NCI-H2196 (cell line): ENCODE measurements around the gene SENP3.

Experiments used
- DNase-seq: peaks from one replicate; lab custom pipeline; 2025; ENCODE audit not compliant: unreplicated experiment; lab: John Stamatoyannopoulos, UW

SENP3 gene

DNA sequence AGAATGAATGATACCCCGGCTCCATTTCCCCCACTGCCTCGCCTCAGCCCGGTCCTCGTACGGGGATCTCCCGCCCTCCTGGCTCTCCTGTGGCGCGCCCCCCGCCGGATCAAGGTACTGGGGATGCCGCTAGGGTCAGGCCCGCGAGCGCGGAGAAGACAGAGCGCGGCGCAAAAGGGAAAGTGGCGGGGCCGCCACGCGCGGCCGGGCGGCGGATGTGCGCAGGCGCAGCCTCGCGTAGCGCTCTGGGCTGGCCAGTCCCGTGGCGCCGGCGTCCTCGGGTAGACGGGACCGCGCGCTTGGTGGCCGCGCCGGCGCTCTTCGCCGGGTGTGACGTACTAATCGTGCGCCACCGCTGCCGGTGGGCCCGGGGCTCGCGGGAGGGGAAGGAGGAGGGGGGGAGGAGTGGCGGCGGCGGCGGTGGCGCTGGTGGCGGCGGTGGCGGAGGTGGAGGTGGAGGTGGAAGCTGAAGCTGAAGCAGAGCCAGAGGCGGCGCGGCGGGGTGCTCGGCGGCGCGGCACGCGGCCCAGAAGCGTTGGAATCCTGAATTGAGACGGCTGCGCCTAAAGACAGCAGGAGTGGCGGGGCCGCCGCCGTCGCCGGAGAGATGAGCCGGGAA, at the start of gene SENP3:
TSS of gene SENP3 (plus strand) at position 331 of the 619 bp plus-strand sequence. CDS start 1,158 bp downstream, outside the sequence.
- peak; percentile 82 for DNase-seq

DNA sequence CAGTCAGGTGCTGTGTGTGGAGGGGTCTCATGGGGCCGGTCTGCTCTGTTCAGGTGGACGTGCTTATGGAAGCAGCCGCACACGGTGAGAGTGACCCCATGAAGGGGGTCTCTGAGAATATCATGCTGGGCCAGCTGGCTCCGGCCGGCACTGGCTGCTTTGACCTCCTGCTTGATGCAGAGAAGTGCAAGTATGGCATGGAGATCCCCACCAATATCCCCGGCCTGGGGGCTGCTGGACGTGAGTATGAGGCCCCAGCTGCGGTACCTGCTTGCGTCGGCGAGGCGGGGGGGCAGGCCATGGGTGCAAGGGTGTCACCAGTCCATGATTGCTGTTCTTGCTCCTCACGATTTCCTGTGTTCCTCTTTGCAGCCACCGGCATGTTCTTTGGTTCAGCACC, 49.6 kb upstream of the SENP3 start:
- no peak for DNase-seq

DNA sequence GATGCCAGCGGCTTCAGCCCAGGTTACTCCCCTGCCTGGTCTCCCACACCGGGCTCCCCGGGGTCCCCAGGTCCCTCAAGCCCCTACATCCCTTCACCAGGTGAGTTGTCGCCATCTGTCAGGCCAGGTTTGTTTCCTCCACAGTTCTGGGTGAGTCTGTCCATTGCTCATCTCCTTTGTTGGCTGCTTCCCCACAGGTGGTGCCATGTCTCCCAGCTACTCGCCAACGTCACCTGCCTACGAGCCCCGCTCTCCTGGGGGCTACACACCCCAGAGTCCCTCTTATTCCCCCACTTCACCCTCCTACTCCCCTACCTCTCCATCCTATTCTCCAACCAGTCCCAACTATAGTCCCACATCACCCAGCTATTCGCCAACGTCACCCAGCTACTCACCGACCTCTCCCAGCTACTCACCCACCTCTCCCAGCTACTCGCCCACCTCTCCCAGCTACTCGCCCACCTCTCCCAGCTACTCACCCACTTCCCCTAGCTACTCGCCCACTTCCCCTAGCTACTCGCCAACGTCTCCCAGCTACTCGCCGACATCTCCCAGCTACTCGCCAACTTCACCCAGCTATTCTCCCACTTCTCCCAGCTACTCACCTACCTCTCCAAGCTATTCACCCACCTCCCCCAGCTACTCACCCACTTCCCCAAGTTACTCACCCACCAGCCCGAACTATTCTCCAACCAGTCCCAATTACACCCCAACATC, 48.7 kb upstream of the SENP3 start:
- DNase-seq = no peak

DNA sequence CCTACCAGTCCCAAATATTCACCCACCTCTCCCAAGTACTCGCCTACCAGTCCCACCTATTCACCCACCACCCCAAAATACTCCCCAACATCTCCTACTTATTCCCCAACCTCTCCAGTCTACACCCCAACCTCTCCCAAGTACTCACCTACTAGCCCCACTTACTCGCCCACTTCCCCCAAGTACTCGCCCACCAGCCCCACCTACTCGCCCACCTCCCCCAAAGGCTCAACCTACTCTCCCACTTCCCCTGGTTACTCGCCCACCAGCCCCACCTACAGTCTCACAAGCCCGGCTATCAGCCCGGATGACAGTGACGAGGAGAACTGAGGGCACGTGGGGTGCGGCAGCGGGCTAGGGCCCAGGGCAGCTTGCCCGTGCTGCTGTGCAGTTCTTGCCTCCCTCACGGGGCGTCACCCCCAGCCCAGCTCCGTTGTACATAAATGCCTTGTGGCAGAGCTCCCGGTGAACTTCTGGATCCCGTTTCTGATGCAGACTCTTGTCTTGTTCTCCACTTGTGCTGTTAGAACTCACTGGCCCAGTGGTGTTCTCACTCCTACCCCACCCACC, 47.8 kb upstream of the SENP3 start:
- DNase-seq = no peak

DNA sequence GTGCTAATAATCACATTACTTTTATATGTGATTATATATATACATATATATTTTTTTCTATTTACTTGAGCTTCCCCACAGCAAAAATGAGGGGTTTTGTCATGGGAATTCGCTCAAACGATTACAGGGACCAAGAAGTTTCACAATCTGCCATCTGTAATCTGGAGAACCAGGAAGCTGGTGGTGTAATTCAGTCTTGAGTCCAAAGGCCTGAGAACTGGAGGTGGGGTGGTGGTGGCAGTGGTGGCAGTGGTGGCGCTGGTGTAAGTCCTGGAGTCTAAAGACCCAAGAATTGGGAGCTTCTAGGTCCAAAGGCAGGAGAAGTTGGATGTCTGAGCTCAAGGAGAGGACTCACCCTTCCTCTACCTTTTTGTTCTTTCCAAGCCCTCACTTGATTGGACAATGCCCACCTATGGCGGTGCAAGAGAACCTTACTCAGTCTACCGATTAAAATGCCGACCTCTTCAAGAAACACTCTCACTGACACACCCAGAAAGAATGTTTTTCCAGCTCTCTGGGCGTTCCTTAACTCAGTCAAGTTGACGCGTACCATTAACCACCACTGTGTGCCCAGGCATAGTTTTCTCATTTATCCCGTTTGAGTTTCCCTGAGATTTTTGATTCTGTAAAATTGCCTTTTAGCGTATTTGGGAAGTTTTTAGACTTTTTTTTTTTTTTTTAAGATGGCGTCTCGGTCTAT, 45.7 kb upstream of the SENP3 start:
- no peak for DNase-seq

DNA sequence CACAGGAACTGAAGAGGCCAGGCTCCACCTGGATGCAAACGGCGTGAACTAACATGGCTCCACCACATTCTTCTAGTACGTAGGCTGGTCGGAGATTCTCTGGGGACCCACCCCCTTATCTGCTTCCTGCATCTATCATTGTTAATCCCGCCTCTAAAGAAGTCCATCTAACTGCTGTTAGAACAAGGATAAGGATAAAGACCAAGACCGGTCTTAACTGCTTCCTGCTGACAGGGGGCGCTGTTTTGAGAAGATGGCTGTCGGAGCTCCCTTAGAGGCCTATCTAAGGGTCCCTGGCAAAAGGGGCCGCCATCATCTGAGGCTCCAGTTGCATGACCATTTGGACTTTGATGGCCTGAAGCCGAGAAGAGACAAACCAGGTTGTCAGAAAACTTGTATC, 38.7 kb upstream of the SENP3 start:
- DNase-seq = no peak

DNA sequence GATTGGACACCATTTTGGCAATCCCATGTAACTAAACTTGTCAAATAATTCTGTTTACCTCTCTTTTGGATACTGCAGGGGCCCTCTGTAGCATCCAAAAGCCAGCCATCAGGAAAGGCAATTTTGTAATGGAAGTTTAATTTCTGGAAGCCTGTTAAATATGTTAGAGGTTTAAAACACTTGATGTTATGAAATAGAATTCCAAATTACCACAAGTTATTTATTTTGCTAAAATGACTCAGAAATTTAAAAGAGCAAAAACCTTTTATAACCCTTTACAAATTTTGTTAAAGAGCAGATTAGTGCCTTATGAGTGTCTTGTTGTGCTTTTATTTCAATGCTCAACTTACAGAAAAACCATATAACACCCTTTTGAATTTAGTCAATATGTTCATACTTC, 32.9 kb upstream of the SENP3 start:
- no peak for DNase-seq

DNA sequence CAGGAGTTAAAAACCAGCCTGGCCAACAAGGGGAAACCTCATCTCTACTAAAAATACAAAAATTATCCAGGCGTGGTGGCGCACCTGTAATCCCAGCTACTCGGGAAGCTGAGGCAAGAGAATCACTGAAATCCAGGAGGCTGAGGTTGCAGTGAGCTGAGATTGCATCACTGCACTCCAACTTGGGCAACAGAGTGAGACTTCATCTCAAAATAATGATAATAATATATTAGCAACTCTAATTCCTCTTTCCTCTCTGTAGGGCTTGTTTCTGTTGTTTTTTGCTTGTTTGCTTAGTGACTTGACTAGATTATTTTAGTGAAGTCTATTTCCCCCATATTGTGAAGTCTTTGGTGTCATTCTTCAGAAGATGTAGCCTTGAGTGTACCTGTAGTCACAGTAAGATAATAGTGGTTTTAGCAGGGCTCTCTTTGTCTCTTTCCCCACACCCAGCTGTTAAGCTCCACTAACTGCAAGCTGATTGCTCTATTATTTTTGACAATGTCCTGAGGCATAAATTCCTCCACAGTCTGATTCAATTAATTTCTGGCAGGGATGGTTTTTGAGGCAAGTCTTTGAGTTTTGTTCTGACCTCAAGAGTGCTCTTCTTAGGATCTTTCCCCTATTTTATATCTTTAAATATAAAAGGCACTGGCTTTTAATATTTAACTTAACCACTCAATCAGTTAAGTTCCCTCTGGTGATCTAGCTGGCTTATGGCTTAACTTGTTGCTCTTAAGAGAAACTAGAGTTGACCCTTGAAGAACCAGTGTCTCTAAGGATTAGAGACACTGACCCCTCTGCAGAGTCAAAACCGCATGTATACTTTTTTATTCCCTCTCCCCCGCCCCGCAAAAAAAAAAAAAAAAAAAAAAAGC, 31.5 kb upstream of the SENP3 start:
- DNase-seq = no peak

DNA sequence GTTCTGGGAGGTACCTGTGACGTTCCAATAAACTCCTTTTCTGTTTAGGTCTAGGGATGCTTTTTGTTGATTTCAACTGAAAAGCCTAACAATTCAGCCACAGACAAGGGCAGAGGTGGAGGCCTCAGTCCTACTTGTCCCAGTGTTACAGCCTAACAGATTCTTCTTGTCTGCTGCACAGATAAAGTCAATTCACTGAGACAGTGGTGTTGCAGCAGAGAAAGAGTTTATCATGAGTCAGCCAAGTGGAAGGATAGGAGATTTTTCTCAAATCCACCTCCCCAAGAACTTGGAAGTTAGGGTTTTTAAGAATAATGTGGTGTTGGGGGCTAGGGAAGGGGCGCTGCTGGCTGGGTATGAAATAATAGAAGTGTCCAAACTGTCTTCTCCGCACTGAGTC, 23.7 kb upstream of the SENP3 start:
- DNase-seq = no peak

DNA sequence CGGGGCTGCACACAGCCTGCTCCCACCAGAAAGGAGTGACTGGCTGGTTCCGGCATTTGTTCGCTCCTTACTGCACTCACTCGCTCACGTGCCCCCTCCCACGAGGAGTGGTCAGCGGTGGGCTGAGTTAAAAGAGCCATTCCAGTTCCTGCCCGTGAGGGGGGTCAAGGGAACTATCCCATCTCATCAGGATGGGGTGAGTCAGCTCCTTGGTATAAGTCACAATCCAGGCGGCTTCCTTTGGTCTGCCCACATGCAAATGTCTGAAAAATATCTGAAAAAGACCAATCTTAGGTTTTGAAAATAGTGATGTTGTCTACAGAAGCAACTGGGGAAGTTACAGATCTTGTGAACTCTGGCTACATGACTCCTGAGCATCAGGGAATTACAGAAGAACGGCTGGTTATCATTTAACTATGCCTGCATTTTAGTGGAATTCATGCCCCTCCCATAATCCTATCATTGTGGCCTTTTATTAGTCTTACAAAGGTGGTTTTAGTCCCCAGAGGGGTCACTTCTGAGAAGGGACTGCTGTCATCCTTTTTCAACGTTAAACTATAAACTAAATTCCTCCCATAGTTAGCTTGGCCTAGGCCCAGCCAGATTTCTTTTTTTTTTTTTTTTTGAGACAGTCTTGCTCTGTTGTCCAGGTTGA, 22.7 kb upstream of the SENP3 start:
- DNase-seq = no peak

DNA sequence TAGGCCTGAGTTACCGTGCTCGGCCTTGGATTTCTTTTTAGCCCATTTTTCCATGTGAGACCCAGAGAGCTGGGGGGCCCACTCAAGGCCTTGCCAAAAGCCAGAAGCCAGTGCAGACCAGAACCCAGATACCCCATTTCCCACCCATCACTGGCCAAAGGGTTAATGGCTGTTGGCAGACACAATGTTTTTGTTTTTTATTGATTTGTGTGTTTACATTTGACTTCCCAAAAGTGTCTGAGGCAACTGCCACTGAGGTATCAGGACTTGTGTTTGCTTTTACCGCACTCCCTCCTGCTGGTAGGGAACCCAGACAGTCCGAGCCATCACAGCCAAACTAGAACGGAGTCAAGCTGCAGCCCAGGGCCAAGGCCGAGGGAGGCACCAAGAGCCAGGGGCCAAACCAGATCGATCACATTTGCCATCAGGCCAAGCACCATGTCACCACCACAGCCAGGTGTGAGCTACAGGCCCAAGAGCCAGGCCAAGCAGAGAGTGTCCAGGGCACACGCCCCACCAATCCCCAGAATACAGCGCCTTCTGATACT, 20.6 kb upstream of the SENP3 start:
- no peak for DNase-seq

DNA sequence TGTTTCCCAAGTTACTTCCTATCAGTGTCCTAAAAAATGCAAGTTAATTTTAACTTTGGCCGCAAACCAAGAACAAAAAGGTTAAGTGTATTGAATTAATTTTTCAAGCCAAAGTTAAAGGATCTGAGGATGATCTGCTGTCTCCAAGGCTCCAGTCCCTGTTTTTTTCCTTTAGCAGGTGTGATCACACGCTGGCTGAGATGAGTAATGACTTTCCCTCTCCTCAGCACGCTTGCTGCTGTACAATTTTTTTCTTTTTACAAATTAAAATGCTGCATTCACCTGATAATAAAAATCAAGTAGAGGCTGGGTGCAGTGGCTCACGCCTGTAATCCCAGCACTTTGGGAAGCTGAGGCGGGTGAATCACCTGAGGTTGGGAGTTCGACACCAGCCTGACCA, 16.8 kb upstream of the SENP3 start:
- DNase-seq = no peak

DNA sequence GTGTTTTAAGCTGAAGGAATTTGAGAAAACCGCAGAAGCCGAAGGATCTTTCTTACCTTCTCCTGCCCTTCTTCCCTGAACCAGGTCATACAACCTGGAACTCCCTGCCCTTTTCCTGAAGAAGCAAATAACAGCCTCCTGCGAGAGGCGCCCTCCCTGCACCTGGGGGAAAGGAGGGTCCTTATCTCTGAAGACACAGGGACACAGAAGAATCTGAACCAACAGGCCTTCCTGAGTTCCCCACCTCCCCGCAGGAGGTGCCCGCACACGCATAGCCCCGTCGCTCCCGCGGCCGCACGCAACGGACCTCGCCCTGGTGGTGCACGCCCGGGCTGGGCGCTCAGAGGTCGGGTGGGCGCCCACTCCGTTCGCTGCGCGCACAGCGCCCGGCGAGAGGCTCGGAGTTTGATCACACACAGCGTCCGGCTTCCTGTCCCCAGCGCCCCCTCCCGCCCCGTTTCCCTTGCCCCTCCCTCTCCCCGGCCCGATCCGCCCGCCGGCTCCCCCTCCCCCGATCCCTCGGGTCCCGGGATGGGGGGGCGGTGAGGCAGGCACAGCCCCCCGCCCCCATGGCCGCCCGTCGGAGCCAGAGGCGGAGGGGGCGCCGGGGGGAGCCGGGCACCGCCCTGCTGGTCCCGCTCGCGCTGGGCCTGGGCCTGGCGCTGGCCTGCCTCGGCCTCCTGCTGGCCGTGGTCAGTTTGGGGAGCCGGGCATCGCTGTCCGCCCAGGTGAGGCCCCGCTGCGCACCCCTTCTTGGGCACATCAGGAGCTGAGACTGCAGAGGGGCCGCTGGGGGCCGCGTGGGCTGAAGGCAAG, 12.9 kb upstream of the SENP3 start, which contains the start of gene TNFSF12:
TSS of gene TNFSF12 (plus strand) at position 474 of the 816 bp plus-strand sequence. CDS start at position 570, 96 bp downstream.
- no peak for DNase-seq

DNA sequence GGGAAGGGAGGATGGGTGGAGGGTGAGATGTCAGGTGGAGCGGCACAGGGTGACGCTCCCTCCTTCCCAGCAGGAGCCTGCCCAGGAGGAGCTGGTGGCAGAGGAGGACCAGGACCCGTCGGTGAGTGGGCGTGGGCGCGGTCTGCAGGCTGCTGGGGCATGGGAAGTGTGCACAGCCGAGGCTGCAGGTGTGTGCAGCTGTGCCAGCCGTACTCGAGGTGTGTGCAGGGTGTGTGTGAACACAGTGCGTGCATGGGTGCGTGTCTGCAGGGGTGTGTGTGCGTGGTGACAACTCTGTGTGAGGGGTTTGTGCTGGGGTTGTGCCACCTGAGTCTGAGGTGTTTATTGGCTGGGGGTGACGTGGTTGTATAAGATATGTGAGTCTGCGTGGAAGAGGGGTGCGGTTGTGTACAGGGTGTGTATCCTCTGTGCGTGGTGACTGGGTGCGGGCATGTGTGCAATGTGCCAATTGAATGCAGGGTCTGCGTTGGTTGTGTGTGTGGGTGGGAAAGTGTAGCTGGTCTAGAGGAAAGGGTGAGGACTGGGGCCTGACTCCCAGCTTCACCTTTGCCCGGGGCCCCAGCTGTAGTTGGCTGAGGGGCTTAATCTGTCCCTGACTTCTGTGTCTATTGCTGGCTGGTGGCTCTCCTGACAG, 12.2 kb upstream of the SENP3 start:
- no peak for DNase-seq

DNA sequence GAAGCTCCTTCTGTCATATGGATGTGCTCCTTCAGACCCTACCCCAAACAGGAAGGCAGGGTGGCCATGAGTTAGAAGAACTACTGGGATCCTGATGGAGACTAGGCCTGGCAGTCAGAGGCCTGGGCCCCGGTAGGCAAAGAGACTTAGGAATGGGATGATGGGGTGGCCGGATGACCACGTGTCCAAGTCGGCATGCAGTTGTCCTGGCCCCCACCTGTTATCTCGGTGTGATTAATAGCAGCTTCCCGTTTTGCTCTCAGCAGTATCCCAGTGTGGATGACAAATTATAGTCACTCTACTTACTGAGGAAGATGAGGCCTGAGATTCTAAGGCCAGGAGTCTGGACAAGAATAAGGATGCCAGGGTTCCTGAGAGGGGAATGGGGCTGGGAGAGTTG, 11.4 kb upstream of the SENP3 start:
- DNase-seq = no peak

DNA sequence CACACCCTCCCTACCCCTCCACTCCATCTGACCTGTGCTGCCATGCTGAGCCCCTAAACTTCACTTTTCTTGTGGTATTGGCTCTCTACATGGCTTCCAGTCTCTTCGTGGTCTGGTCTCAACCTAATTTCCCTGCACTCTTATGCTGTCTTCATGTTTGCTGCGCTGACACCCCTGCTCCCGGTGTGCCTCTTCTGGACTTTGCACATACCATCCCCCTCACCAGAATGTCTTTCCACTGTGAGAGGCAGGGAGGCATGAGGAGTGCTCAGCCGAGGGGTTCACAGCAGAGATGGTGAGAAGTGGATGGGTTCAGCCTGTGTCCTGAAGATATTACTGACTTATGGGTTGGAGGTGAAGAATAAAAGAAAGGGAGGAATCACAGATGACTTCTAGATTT, 10.3 kb upstream of the SENP3 start:
- DNase-seq = no peak

DNA sequence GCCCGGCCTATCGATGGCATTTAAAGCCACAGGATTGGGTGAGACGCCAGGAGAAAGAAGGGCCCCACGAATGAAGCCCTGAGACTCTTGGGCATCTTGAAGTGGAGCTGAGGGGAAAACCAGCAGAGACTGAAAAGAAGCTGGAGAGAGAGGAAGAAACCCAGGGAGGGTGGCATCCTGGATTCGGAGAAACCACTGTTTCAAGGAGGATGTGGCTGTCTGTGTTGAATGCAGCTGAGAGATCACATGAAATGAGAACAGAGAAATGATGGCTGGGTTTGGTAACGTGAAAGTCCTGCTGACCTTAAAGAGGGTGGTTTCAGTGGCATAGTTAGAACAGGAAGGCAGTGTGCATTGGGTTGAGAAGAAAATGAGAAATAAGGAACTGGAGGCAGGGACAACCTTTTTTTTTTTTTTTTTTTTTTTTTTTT, 9.1 kb upstream of the SENP3 start:
- no peak for DNase-seq

DNA sequence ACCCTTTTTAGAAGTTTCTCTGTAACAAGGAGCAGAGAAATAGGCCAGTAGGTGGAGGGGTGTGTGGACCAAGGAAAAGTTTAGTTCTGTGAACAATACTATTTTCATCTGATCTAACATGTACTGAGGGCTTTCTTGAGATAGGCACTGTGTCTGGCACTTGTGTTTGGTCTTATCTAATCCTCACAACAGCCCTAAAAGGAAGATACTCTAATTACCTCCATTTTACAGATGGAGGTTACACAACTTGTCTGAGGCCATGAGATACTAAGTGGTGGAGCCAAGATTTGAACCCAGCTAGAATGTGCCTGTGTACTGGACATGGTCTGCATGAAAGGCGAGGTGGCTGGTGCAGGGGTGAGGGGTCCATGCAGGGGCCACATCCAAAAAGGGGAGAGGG, 8.4 kb upstream of the SENP3 start:
- no peak for DNase-seq
